Measurements from ENCODE around the gene VPS50. TPM values are rescaled to one million over a fixed set of nuclear protein-coding genes. Genes with fewer than 3 reads are reported as not detected.

The VPS50 gene
- total RNA-seq, 1 experiment from 2014 or later: 13.6 TPM

- no peak overlapping the region for H3K23ac ChIP-seq (ENCODE audit: insufficient read length, low read depth, low read length)
- Mint-ChIP-seq H3K4me3 (no peak overlapping the region), H3K4me1 (no peaks in the 10 kb centered on the region), H3K27me3 (ENCODE audit: low read depth) (peaks cover 26% of the 10 kb centered on the region), H3K36me3 (ENCODE audit: insufficient read depth in 1 of 3, low read depth in 3 of 3) (no peaks in the 10 kb centered on the region), H3K27ac (no peak overlapping the region), H3K9me3 (no peaks in the 10 kb centered on the region)
- H3K27ac ChIP-seq (ENCODE audit: insufficient read length, low read depth, low read length): no peak overlapping the region
- no peak overlapping the region for H2BK120ac ChIP-seq (ENCODE audit: low read depth, low read length, poor library complexity, severe bottlenecking)
- no peak overlapping the region for H2BK12ac ChIP-seq (ENCODE audit: insufficient read length, low read depth, low read length)
- no peak overlapping the region for H2BK20ac ChIP-seq (ENCODE audit: low read depth, low read length, poor library complexity, severe bottlenecking)
- no peak overlapping the region for H3K14ac ChIP-seq (ENCODE audit: insufficient read depth, low read length)
- H3K9ac ChIP-seq (ENCODE audit: extremely low read depth, insufficient read length, low read length): no peak overlapping the region
- H3K4me1 ChIP-seq (ENCODE audit: insufficient read depth, low read length): no peaks in the 10 kb centered on the region
- H4K5ac ChIP-seq (ENCODE audit: insufficient read length, low read depth, low read length): no peak overlapping the region
- no peak overlapping the region for H2BK5ac ChIP-seq (ENCODE audit: insufficient read length, low read length)
- no peak overlapping the region for H3K4ac ChIP-seq (ENCODE audit: low read depth, low read length)
- no peak overlapping the region for H3K18ac ChIP-seq (ENCODE audit: insufficient read length, low read depth, low read length)
- H2AK5ac ChIP-seq (ENCODE audit: insufficient read length, low read length): no peak overlapping the region
- no peak overlapping the region for H3K4me2 ChIP-seq (ENCODE audit: insufficient read depth, insufficient read length, low read length)
- H3K79me1 ChIP-seq (ENCODE audit: insufficient read depth, low read depth, low read length, poor library complexity, severe bottlenecking): no peaks in the 10 kb centered on the region
- no peaks in the 10 kb centered on the region for H3K23me2 ChIP-seq (ENCODE audit: insufficient read length, low read depth, low read length, poor library complexity, severe bottlenecking)
- H3T11ph ChIP-seq (ENCODE audit: low read length): no peak overlapping the region
- H3K9me3 ChIP-seq (ENCODE audit: control insufficient read depth, low read depth, low read length): no peaks in the 10 kb centered on the region
- WGBS (ENCODE audit: extremely low coverage, insufficient read length, low lambda C conversion rate): no CpG with 5 or more reads among the region's 6 CpGs
- H4K8ac ChIP-seq (replicated peaks; ENCODE audit: insufficient read length, low read depth, low read length): no peak overlapping the region
- no peaks in the 10 kb centered on the region for H4K20me1 ChIP-seq (ENCODE audit: control insufficient read depth, insufficient read depth, insufficient read length)
- no peak overlapping the region for H2BK15ac ChIP-seq (ENCODE audit: low read depth, low read length)
- no peak overlapping the region for H3K56ac ChIP-seq (ENCODE audit: insufficient read length, low read depth, low read length)
- no peak for DNase-seq
- TF ChIP-seq CTCF (conservative IDR thresholded peaks at IDR 0.05): no peak
- H2AFZ ChIP-seq (ENCODE audit: low read length): no peak overlapping the region
- H3K79me2 ChIP-seq (ENCODE audit: insufficient read depth, low read length): no peaks in the 10 kb centered on the region
- H4K91ac ChIP-seq (ENCODE audit: insufficient read length, low read depth, low read length): no peak overlapping the region
- H3K27me3 ChIP-seq (ENCODE audit: insufficient read depth, low read length): no peaks in the 10 kb centered on the region
Measured at GRCh38 chr7:93188870-93189634, 43.1 kb upstream of the VPS50 start.
